GM18868 (cell line): Measurements from ENCODE around the gene KRTAP21-3.

Experiments used
- ATAC-seq: cut with Tn5 transposase; IDR thresholded peaks from one replicate; pipeline ENCODE4 v1.9.1; 2021; ENCODE audit warnings: mild to moderate bottlenecking, moderate library complexity; ENCODE audit not compliant: unreplicated experiment

Gene KRTAP21-3

GRCh38 chr21:30668776-30669175 is 49.8 kb downstream of the KRTAP21-3 start:
- no peak for ATAC-seq
